ENCODE data around the gene PRKAG2. TPM values are rescaled to one million over a fixed set of nuclear protein-coding genes. Genes with fewer than 3 reads are reported as not detected.

Gene PRKAG2
- total and polyA plus RNA-seq, 4 donors, result 3.6 to 25.1 (median 16.8) TPM

DNA sequence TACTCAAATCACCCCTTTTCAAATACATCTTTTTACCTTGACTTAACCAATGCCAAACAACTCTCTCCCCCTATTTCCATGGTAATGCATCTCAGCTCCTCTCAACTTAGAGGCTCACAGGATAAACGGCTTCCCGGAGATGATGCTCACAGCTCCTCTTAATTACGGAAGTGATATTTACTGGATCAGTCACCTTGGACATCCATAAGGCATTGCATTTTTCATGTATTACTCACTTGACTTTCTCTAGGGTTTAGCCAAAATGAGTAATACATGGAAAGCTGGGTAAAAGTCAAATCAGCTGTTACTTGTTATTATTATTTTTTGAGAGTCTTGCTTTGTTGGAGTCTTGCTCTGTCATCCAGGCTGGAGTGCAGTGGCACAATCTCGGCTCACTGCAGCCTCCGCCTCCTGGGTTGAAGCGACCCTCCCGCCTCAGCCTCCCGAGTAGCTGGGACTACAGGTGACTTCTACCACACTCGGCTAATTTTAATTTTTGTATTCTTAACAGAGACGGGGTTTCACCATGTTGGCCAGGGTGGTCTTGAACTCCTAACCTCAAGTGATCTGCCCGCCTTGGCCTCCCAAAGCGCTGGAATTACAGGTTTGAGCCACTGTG lies 283.9 kb downstream of the PRKAG2 start:
- no peak overlapping the region for H3K4me3 ChIP-seq (ENCODE audit: low read depth in 1 of 3, low read length in 3 of 3)
- TF ChIP-seq, protein P1, sequence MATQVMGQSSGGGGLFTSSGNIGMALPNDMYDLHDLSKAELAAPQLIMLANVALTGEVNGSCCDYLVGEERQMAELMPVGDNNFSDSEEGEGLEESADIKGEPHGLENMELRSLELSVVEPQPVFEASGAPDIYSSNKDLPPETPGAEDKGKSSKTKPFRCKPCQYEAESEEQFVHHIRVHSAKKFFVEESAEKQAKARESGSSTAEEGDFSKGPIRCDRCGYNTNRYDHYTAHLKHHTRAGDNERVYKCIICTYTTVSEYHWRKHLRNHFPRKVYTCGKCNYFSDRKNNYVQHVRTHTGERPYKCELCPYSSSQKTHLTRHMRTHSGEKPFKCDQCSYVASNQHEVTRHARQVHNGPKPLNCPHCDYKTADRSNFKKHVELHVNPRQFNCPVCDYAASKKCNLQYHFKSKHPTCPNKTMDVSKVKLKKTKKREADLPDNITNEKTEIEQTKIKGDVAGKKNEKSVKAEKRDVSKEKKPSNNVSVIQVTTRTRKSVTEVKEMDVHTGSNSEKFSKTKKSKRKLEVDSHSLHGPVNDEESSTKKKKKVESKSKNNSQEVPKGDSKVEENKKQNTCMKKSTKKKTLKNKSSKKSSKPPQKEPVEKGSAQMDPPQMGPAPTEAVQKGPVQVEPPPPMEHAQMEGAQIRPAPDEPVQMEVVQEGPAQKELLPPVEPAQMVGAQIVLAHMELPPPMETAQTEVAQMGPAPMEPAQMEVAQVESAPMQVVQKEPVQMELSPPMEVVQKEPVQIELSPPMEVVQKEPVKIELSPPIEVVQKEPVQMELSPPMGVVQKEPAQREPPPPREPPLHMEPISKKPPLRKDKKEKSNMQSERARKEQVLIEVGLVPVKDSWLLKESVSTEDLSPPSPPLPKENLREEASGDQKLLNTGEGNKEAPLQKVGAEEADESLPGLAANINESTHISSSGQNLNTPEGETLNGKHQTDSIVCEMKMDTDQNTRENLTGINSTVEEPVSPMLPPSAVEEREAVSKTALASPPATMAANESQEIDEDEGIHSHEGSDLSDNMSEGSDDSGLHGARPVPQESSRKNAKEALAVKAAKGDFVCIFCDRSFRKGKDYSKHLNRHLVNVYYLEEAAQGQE (IDR thresholded peaks at IDR 0.05), result no peak
- TF ChIP-seq, protein P2, sequence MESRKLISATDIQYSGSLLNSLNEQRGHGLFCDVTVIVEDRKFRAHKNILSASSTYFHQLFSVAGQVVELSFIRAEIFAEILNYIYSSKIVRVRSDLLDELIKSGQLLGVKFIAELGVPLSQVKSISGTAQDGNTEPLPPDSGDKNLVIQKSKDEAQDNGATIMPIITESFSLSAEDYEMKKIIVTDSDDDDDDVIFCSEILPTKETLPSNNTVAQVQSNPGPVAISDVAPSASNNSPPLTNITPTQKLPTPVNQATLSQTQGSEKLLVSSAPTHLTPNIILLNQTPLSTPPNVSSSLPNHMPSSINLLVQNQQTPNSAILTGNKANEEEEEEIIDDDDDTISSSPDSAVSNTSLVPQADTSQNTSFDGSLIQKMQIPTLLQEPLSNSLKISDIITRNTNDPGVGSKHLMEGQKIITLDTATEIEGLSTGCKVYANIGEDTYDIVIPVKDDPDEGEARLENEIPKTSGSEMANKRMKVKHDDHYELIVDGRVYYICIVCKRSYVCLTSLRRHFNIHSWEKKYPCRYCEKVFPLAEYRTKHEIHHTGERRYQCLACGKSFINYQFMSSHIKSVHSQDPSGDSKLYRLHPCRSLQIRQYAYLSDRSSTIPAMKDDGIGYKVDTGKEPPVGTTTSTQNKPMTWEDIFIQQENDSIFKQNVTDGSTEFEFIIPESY (IDR thresholded peaks at IDR 0.05), result no peak
- TF ChIP-seq NR2F2 (IDR thresholded peaks at IDR 0.05) (no peak), GABPA (IDR thresholded peaks at IDR 0.05 in 1 of 2, conservative IDR thresholded peaks at IDR 0.05 in 1 of 2) (no peak), SP1 (IDR thresholded peaks at IDR 0.05) (no peak), FOXA2 (IDR thresholded peaks at IDR 0.05) (no peak), HNF4G (IDR thresholded peaks at IDR 0.05) (no peak), HNF4A (conservative IDR thresholded peaks at IDR 0.05) (no peak), FOXA1 (IDR thresholded peaks at IDR 0.05) (no peak), JUND (IDR thresholded peaks at IDR 0.05) (no peak), TAF1 (conservative IDR thresholded peaks at IDR 0.05) (no peak), RAD21 (IDR thresholded peaks at IDR 0.05) (no peak), EGR1 (IDR thresholded peaks at IDR 0.05; ENCODE audit: low read depth in 2 of 2) (no peak), YY1 (IDR thresholded peaks at IDR 0.05) (no peak), RXRA (IDR thresholded peaks at IDR 0.05) (no peak)
- TF ChIP-seq, protein P3, sequence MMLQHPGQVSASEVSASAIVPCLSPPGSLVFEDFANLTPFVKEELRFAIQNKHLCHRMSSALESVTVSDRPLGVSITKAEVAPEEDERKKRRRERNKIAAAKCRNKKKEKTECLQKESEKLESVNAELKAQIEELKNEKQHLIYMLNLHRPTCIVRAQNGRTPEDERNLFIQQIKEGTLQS (IDR thresholded peaks at IDR 0.05), result no peak
- TF ChIP-seq, protein P4, sequence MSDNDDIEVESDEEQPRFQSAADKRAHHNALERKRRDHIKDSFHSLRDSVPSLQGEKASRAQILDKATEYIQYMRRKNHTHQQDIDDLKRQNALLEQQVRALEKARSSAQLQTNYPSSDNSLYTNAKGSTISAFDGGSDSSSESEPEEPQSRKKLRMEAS (IDR thresholded peaks at IDR 0.05), result no peak
- H3K27me3 ChIP-seq (ENCODE audit: control insufficient read depth in 4 of 4, insufficient read depth in 4 of 4, low read length in 3 of 4), result no peaks in the 10 kb centered on the region
- peaks cover 0 to 9% (median 3%) of the 10 kb centered on the region in 4 donors for H3K36me3 ChIP-seq (ENCODE audit: control insufficient read depth in 4 of 4, insufficient read depth in 3 of 4, low read depth in 1 of 4, low read length in 3 of 4)
- no peak overlapping the region for H3K27ac ChIP-seq (ENCODE audit: low read depth in 1 of 2, low read length in 2 of 2)
- DNase-seq (ENCODE audit: low spot score), result no peak
- no peaks in the 10 kb centered on the region for H3K9me3 ChIP-seq (ENCODE audit: control insufficient read depth in 4 of 4, low read length in 3 of 4)
- H3K4me1 ChIP-seq (ENCODE audit: control insufficient read depth in 4 of 4, insufficient read depth in 4 of 4, low read length in 3 of 4), result no peaks in the 10 kb centered on the region
- H3K9ac ChIP-seq (ENCODE audit: low read depth in 1 of 2, low read length in 2 of 2), result no peak overlapping the region
- WGBS, result 97% methylated on average over 12 of the region's 12 CpGs

DNA sequence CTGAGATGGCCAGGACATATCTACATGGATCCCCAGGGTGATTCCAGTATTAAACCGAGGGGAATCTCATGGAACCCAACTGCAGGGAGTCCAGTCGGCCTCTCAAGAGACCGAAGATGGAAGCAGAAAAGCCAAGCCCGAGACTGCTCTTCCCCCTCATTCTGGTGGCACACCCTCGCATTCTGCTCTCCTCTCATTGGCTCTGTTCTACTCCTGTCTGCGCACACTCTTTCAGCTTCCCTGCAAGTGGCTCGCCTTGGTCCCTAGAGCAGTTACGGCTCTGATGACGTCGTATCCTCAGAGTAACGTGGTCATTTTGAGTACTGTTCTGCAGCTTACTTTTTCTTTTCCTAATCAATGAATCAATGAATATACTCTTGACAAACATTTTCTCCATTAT lies 284.6 kb downstream of the PRKAG2 start:
- Histone ChIP-seq H3K9me3 (ENCODE audit: control insufficient read depth in 4 of 4, low read length in 3 of 4) (no peaks in the 10 kb centered on the region), H3K4me1 (ENCODE audit: control insufficient read depth in 4 of 4, insufficient read depth in 4 of 4, low read length in 3 of 4) (no peaks in the 10 kb centered on the region), H3K27me3 (ENCODE audit: control insufficient read depth in 4 of 4, insufficient read depth in 4 of 4, low read length in 3 of 4) (no peaks in the 10 kb centered on the region), H3K4me3 (ENCODE audit: low read depth in 1 of 3, low read length in 3 of 3) (no peak overlapping the region), H3K9ac (ENCODE audit: low read depth in 1 of 2, low read length in 2 of 2) (no peak overlapping the region), H3K36me3 (ENCODE audit: control insufficient read depth in 4 of 4, insufficient read depth in 3 of 4, low read depth in 1 of 4, low read length in 3 of 4) (peaks cover 0 to 9% (median 5%) of the 10 kb centered on the region in 4 donors), H3K27ac (ENCODE audit: low read depth in 1 of 2, low read length in 2 of 2) (no peak overlapping the region)
- 93% methylated on average over 11 of the region's 11 CpGs for WGBS
- TF ChIP-seq, protein P5, sequence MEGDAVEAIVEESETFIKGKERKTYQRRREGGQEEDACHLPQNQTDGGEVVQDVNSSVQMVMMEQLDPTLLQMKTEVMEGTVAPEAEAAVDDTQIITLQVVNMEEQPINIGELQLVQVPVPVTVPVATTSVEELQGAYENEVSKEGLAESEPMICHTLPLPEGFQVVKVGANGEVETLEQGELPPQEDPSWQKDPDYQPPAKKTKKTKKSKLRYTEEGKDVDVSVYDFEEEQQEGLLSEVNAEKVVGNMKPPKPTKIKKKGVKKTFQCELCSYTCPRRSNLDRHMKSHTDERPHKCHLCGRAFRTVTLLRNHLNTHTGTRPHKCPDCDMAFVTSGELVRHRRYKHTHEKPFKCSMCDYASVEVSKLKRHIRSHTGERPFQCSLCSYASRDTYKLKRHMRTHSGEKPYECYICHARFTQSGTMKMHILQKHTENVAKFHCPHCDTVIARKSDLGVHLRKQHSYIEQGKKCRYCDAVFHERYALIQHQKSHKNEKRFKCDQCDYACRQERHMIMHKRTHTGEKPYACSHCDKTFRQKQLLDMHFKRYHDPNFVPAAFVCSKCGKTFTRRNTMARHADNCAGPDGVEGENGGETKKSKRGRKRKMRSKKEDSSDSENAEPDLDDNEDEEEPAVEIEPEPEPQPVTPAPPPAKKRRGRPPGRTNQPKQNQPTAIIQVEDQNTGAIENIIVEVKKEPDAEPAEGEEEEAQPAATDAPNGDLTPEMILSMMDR (IDR thresholded peaks at IDR 0.05; ENCODE audit: low read depth, low read length, missing input control), result no peak
- no peak for DNase-seq (ENCODE audit: low spot score)
